IMR-90 (cell line): Measurements from ENCODE around the gene FAM83E. TPM values are rescaled to one million over a fixed set of nuclear protein-coding genes. Genes with fewer than 3 reads are reported as not detected.

Experiments used
- ATAC-seq: fragments of 200-7000 bp; cut with Tn5 transposase; 2 replicates; pipeline ENCODE4 v1.9.1; 2020; ENCODE audit warnings: low read depth, mild to moderate bottlenecking, moderate library complexity
- BruUV-seq: library from RNA; stranded (reverse); fragments of 400-500 nt; replicated peaks from 2 replicates; lab custom pipeline; 2021; lab: Mats Ljungman, UMichigan
- CTCF ChIA-PET: fragments of 300-600 bp; formaldehyde crosslinking; extraction: SDS; loops from one replicate; lab custom pipeline; 2021; ENCODE audit warnings: antibody characterized with exemption; lab: Yijun Ruan, JAX
- POLR2A ChIA-PET: fragments of 300-600 bp; sonication (Branson Sonifier 250); formaldehyde crosslinking; loops from one replicate; lab custom pipeline; 2022; ENCODE audit warnings: antibody characterized with exemption; ENCODE audit not compliant: unreplicated experiment; lab: Charles Lee
- DNase-seq: peaks from one replicate; pipeline ENCODE4 v3.0.0; 2013
- H2AFZ ChIP-seq: replicated peaks from 2 replicates; pipeline ENCODE3; 2013; ENCODE audit warnings: low read length, mild to moderate bottlenecking; ENCODE audit not compliant: poor library complexity
- H2AK5ac ChIP-seq: 2 replicates; pipeline ENCODE4 v1.6.1; 2013; ENCODE audit warnings: low read depth, low read length, inconsistent platforms
- H2AK9ac ChIP-seq: replicated peaks from 2 replicates; pipeline ENCODE3; 2013; ENCODE audit warnings: mild to moderate bottlenecking, low read depth, low read length, moderate library complexity; ENCODE audit not compliant: poor library complexity
- H2BK120ac ChIP-seq: 2 replicates; pipeline ENCODE4 v1.6.1; 2013; ENCODE audit warnings: low read depth, low read length, inconsistent platforms
- H2BK15ac ChIP-seq: 3 replicates; pipeline ENCODE4 v1.6.1; 2013; ENCODE audit warnings: low read depth, low read length, inconsistent platforms
- H2BK20ac ChIP-seq: 2 replicates; pipeline ENCODE4 v1.6.1; 2013; ENCODE audit warnings: low read depth, mild to moderate bottlenecking, inconsistent platforms, low read length, moderate library complexity
- H2BK5ac ChIP-seq: 2 replicates; pipeline ENCODE4 v1.6.1; 2013; ENCODE audit warnings: mild to moderate bottlenecking, low read depth, low read length, inconsistent platforms; ENCODE audit not compliant: poor library complexity, severe bottlenecking
- H3K14ac ChIP-seq: replicated peaks from 2 replicates; pipeline ENCODE4 v1.6.1; 2013; ENCODE audit warnings: low read depth, low read length, inconsistent platforms
- H3K18ac ChIP-seq: 2 replicates; pipeline ENCODE4 v1.6.1; 2013; ENCODE audit warnings: low read depth, low read length, control low read depth
- H3K23ac ChIP-seq: 2 replicates; pipeline ENCODE4 v1.6.1; 2013; ENCODE audit warnings: low read depth, low read length, inconsistent platforms
- H3K27ac ChIP-seq: 2 replicates; pipeline ENCODE4 v1.5.1; 2013; ENCODE audit warnings: mild to moderate bottlenecking, control low read depth, low read length; ENCODE audit not compliant: insufficient read depth
- H3K27me3 ChIP-seq: 2 replicates; pipeline ENCODE4 v1.6.1; 2013; ENCODE audit warnings: low read length; ENCODE audit not compliant: control insufficient read depth, insufficient read depth
- H3K36me3 ChIP-seq: 2 replicates; pipeline ENCODE4 v1.6.1; 2013; ENCODE audit warnings: low read length, mixed read lengths; ENCODE audit not compliant: control insufficient read depth, insufficient read depth
- H3K4ac ChIP-seq: 2 replicates; pipeline ENCODE4 v1.6.1; 2013; ENCODE audit warnings: low read depth, low read length, inconsistent platforms
- H3K4me1 ChIP-seq: 2 replicates; pipeline ENCODE4 v1.6.1; 2013; ENCODE audit warnings: low read length, mixed read lengths; ENCODE audit not compliant: control insufficient read depth, insufficient read depth
- H3K4me2 ChIP-seq: 2 replicates; pipeline ENCODE4 v1.6.1; 2013; ENCODE audit warnings: low read depth, mild to moderate bottlenecking, control low read depth, low read length, moderate library complexity
- H3K4me3 ChIP-seq: 2 replicates; pipeline ENCODE4 v1.5.1; 2013; ENCODE audit warnings: low read depth, mild to moderate bottlenecking, control low read depth, low read length, moderate library complexity; ENCODE audit not compliant: insufficient read depth
- H3K56ac ChIP-seq: 2 replicates; pipeline ENCODE4 v1.6.1; 2013; ENCODE audit warnings: low read length, inconsistent platforms; ENCODE audit not compliant: insufficient read depth; ENCODE audit errors: extremely low read depth
- H3K79me1 ChIP-seq, 2 experiments: 2 replicates each; pipeline ENCODE4 v1.6.1; 2013; ENCODE audit warnings: low read length in 2 of 2, inconsistent platforms in 1 of 2, low read depth in 1 of 2
- H3K9ac ChIP-seq: 2 replicates; pipeline ENCODE4 v1.6.1; 2013; ENCODE audit warnings: low read depth, low read length, control low read depth
- H3K9me1 ChIP-seq: 2 replicates; pipeline ENCODE4 v1.6.1; 2013; ENCODE audit warnings: low read length, inconsistent platforms; ENCODE audit not compliant: insufficient read depth
- H3K9me3 ChIP-seq: 2 replicates; pipeline ENCODE4 v1.6.1; 2013; ENCODE audit warnings: low read length; ENCODE audit not compliant: control insufficient read depth, insufficient read depth
- H4K20me1 ChIP-seq: 2 replicates; pipeline ENCODE4 v1.6.1; 2013; ENCODE audit warnings: low read length, inconsistent platforms; ENCODE audit not compliant: insufficient read depth
- H4K5ac ChIP-seq: 2 replicates; pipeline ENCODE4 v1.6.1; 2013; ENCODE audit warnings: mild to moderate bottlenecking, low read depth, low read length, control low read depth
- H4K8ac ChIP-seq, 2 experiments: 2 replicates each; pipeline ENCODE4 v1.6.1; 2013; ENCODE audit warnings: low read depth in 2 of 2, low read length in 2 of 2, control low read depth in 1 of 2, inconsistent platforms in 1 of 2
- H4K91ac ChIP-seq: 2 replicates; pipeline ENCODE4 v1.6.1; 2013; ENCODE audit warnings: low read depth, low read length, inconsistent platforms; ENCODE audit not compliant: insufficient read depth
- BHLHE40 ChIP-seq: fragments of 150-350 bp; IDR thresholded peaks from 2 replicates; pipeline ENCODE4 v1.6.1; 2016; ENCODE audit warnings: mild to moderate bottlenecking, low read depth, low read length
- CEBPB ChIP-seq: IDR thresholded peaks from 2 replicates; pipeline ENCODE4 v1.6.1; 2012; ENCODE audit warnings: low read depth, low read length, improper control_type of control experiment
- CHD1 ChIP-seq: IDR thresholded peaks from 2 replicates; pipeline ENCODE4 v1.6.1; 2012; ENCODE audit warnings: low read depth, low read length, improper control_type of control experiment
- CTCF ChIP-seq: conservative IDR thresholded peaks from 2 replicates; pipeline ENCODE4 v1.5.1; 2012; ENCODE audit warnings: mild to moderate bottlenecking, low read depth, low read length, improper control_type of control experiment
- FOS ChIP-seq: fragments of 150-350 bp; IDR thresholded peaks from 2 replicates; pipeline ENCODE4 v1.6.1; 2016; ENCODE audit warnings: low read depth, low read length
- MAFK ChIP-seq: IDR thresholded peaks from 2 replicates; pipeline ENCODE4 v1.6.1; 2012; ENCODE audit warnings: low read depth, low read length, improper control_type of control experiment
- MAZ ChIP-seq: IDR thresholded peaks from 2 replicates; pipeline ENCODE4 v1.6.1; 2012; ENCODE audit warnings: low read depth, mild to moderate bottlenecking, low read length, improper control_type of control experiment, moderate library complexity, borderline replicate concordance
- MXI1 ChIP-seq: IDR thresholded peaks from 2 replicates; pipeline ENCODE4 v1.6.1; 2012; ENCODE audit warnings: low read depth, mild to moderate bottlenecking, low read length, moderate library complexity, borderline replicate concordance
- NFE2L2 ChIP-seq: fragments of 150-350 bp; IDR thresholded peaks from 2 replicates; pipeline ENCODE4 v1.6.1; 2016; ENCODE audit warnings: low read depth, mild to moderate bottlenecking, low read length
- POLR2A ChIP-seq: IDR thresholded peaks from 2 replicates; pipeline ENCODE4 v1.6.1; 2012; ENCODE audit warnings: mild to moderate bottlenecking, low read depth, low read length
- RAD21 ChIP-seq: IDR thresholded peaks from 2 replicates; pipeline ENCODE4 v1.6.1; 2012; ENCODE audit warnings: low read length, improper control_type of control experiment
- RFX5 ChIP-seq: IDR thresholded peaks from 2 replicates; pipeline ENCODE4 v1.8.0; 2012; ENCODE audit warnings: low read depth, mild to moderate bottlenecking, low read length, moderate library complexity
- SMC3 ChIP-seq: fragments of 150-350 bp; IDR thresholded peaks from 2 replicates; pipeline ENCODE4 v1.6.1; 2016; ENCODE audit warnings: low read depth, mild to moderate bottlenecking, antibody characterized with exemption, low read length, moderate library complexity
- USF2 ChIP-seq: fragments of 150-350 bp; IDR thresholded peaks from 2 replicates; pipeline ENCODE4 v1.6.1; 2017; ENCODE audit warnings: mild to moderate bottlenecking, antibody characterized with exemption, low read length, low read depth
- WGBS, 2 experiments: methylation state at CpG; one replicate each; pipeline versions ENCODE4 v1.1.5 to v1.1.7; 2013; ENCODE audit warnings: missing lambda C conversion rate in 2 of 2; ENCODE audit not compliant: insufficient read length in 1 of 2; ENCODE audit errors: extremely low coverage in 2 of 2; 5-methylcytosine and 5-hydroxymethylcytosine counted together
- dilution Hi-C: fragments of 300-500 bp; cut with HindIII; formaldehyde crosslinking; loops from one replicate; pipeline ENCODE4 v1.14.3; 2018; ENCODE audit warnings: low sequenced_read_pairs; ENCODE audit not compliant: unreplicated experiment
- in situ Hi-C: fragments of 300-500 bp; cut with MboI; formaldehyde crosslinking; loops from 3 replicates; pipeline ENCODE4 v1.14.3; 2019; ENCODE audit warnings: low sequenced_read_pairs, inconsistent platforms, mixed read lengths
- intact Hi-C: fragments of 100-400 bp; cut with micrococcal nuclease; formaldehyde crosslinking; loops from 2 replicates; pipeline ENCODE4 v1.10.0; 2022
- polyA plus RNA-seq, 3 experiments: library from polyadenylated mRNA; depleted of rRNA; stranded (reverse); fragments of >200 nt; gene quantifications; 2 replicates each; pipeline ENCODE4 v1.2.3, GENCODE V29; 2012; ENCODE audit warnings: low replicate concordance in 1 of 3
- total RNA-seq: library from RNA; depleted of rRNA; stranded (reverse); fragments of >200 nt; gene quantifications from 2 replicates; pipeline ENCODE4 v1.2.3, GENCODE V29; 2012

The FAM83E gene
- total and polyA plus RNA-seq, 2 of the 4 experiments (the other 2 are of a cell fraction): 0.05 to 0.36 TPM

- 0 out of 2 replicates have a peak, but pooled peaks have one; percentile 25 for TF ChIP-seq RFX5
- no peak for TF ChIP-seq BHLHE40
- no peak for TF ChIP-seq FOS
- peak; percentile 72 for TF ChIP-seq SMC3
Measured at GRCh38 chr19:48588670-48589401, 26.0 kb downstream of the FAM83E start (continued).

GRCh38 chr19:48587387-48587786 lies 27.5 kb downstream of the FAM83E start:
- Histone ChIP-seq H2BK15ac (no peak overlapping the region; the same call in 2 of the 3 replicates), H2BK20ac (no peak overlapping the region), H2BK5ac (no peak overlapping the region), H3K27me3 (no peaks in the 10 kb centered on the region; the same call in 1 of the 2 replicates), H3K56ac (no peak overlapping the region), H3K9ac (no peak overlapping the region), H3K4me1 (peaks cover 2% of the 10 kb centered on the region; the same call in 1 of the 2 replicates), H2AK9ac (no peak overlapping the region), H3K9me3 (no peaks in the 10 kb centered on the region), H3K27ac (no peak overlapping the region), H3K79me1 (no peaks in the 10 kb centered on the region), H3K36me3 (no peaks in the 10 kb centered on the region), H3K4me3 (no peak overlapping the region), H2BK120ac (no peak overlapping the region), H4K20me1 (no peaks in the 10 kb centered on the region), H3K4ac (no peak overlapping the region), H3K9me1 (no peaks in the 10 kb centered on the region), H3K4me2 (no peak overlapping the region), H3K18ac (no peak overlapping the region), H3K14ac (no peak overlapping the region), H3K23ac (no peak overlapping the region), H4K8ac (no peak overlapping the region), H4K5ac (no peak overlapping the region), H4K91ac (no peak overlapping the region), H2AFZ (no peak overlapping the region), H2AK5ac (no peak overlapping the region)
- in situ Hi-C loops (loop anchor here (5.0 kb wide), 1 partner anchor 320 kb away; no protein-coding TSS in a partner anchor), intact Hi-C loops (loop anchor here (5.0 to 10.0 kb wide), 2 partner anchors 263 to 315 kb away; partner anchors contain the start of genes EMP3 and ZNF114), dilution Hi-C loops (no loop called here)
- CTCF ChIA-PET: interaction anchor here (1.4 kb wide), 1 partner anchor 98 kb away, joined by 3 read pairs; no protein-coding TSS in a partner anchor
- no TSS peak for BruUV-seq
- POLR2A ChIA-PET: no interaction called here
- WGBS, 2 experiments: no CpG with 5 or more reads among the region's 3 CpGs
- ATAC-seq (no peak), DNase-seq (no peak)
- TF ChIP-seq MXI1 (no peak), CTCF (no peak), RFX5 (no peak), RAD21 (no peak), MAZ (no peak), CEBPB (no peak), BHLHE40 (no peak), MAFK (no peak), NFE2L2 (no peak), SMC3 (no peak), CHD1 (no peak), FOS (no peak), USF2 (no peak), POLR2A (no peak)
